GM19324 (cell line): ENCODE results near the gene RNF32.

Experiments
- ATAC-seq: cut with Tn5 transposase; IDR thresholded peaks from one replicate; pipeline ENCODE4 v1.9.1; 2021; ENCODE audit warnings: mild to moderate bottlenecking, moderate library complexity; ENCODE audit not compliant: unreplicated experiment, low FRiP score

RNF32 gene

DNA sequence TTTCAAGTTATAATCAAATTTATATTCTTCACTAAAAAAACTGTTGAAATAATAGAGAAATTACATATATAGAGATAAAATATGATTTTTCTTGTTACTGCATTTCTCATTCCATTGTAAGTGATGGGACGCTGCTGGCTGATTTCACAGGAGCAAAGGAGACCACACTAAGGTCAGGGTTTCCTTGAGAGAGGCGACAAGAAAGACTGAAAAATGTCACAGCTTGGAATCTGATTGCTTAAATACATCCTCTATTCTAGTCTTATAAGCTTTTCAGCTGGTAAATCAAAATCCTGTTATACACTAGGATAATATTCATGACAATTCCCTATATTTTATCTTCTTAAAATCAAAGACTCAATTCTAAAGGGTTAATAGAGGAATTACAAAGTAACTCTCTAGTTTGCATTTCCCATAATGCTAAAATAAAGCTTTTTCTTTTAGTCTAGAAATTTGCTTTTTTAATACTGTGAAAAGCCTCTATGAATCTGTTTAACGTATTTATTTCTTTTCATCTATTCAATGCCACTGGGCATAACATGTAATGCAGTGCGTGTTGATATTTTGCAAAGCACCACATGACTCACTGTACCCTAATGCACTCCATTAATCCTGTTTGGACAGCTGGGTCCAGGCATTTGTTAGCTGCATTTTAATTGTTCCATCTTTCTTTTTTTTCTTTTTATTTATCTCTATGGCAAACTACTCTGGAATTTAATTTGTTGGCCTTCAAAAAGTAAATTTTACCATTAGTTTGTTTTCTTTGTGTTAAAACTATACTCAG, 81.7 kb downstream of the RNF32 start:
- no peak for ATAC-seq

GRCh38 chr7:156725073-156725472, 84.5 kb downstream of the RNF32 start:
- ATAC-seq, result no peak

- ATAC-seq, result no peak
These were observed 85.4 kb downstream of the RNF32 start for GRCh38 chr7:156725936-156726335.
